HT-29 (cell line): ENCODE measurements around the gene TACO1. TPM values are rescaled to one million over a fixed set of nuclear protein-coding genes. Genes with fewer than 3 reads are reported as not detected.

Experiments used
- DNase-seq: peaks from one replicate; pipeline ENCODE4 v3.0.0-alpha.2; 2015; ENCODE audit warnings: low spot score
- small RNA-seq: library from RNA; depleted of rRNA; stranded (forward); fragments of <200 nt; gene quantifications from one replicate; pipeline ENCODE3, GENCODE V24; 2014
- total RNA-seq: library from RNA; depleted of rRNA; stranded (reverse); fragments of >200 nt; shearing (Covaris generic); gene quantifications from 2 replicates; pipeline ENCODE4 v1.2.3, GENCODE V29; 2014; rRNA removed

TACO1 gene
- total RNA-seq, 1 experiment from 2014 or later, result 27.0 TPM

DNA sequence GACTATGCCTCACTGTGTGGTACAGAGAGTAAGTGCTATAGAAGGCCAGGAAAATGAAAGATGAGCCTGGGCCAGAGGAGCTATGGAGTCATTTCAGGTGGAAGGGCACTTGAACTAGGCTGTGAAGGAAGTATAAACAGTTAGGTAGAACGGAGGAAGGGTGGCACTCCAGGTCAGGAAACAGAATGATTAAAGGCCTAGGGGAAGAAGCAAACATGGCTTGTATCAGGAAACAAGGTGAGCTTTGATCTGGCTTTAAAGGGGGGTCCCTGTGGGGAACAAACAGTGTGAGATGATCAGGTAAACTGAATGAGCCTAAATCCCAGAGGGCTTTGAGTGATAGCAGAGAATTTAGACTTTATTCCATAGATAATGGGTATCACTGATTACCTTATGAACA lies 38.4 kb downstream of the TACO1 start:
- DNase-seq, result no peak

DNA sequence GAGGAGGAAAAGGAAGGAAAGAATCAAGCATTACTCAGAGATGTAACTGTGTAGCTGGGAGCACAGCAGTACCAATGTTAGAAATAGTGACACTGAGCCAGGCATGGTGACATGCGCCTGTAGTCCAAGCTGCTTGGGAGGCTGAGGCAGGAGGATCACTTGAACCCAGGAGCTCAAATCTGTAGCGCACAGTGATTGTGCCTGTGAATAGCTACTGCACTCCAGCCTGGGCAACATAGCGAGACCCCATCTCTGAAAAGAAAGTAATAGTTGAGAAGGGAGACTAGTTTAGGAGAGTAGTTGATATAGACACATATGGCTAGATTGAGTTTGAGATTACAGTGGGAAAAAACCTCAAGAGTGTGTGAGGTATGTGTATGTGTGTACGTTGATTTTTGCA lies 39.3 kb downstream of the TACO1 start:
- no peak for DNase-seq

DNA sequence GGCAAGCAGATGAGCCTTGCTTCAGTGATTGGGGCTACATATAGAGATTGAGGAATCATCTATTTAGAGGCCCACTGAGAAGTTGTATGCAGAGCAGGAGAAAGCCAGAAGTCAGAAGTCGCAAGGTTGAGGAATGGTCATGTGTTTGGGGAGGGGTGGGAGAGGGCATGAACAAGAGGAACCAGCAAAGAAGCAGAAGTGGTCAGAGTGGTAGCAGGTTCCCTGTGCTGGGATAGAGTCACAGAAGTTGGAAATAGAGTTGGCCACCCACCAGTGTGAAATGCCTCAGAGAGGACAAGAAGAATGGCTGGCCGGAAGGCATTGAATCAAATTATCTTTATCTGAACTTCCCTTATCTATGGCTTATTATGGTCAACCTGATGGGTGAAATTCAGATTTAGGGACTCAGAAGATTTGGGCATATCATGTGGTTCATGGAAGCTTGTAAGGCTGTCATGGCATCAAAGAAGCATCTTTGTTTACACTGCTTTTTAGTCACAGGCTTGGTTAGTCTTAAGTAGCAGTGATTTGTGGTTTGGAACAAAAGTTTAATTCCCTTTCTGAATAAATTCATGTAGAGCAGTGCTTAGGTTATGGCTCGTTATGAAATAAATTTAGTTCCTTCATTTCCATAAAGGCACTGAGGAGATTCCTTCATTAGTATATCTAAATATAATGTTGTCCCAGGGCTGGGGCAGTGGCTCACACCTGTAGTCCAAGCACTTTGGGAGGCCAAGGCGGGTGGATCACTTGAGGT lies 41.2 kb downstream of the TACO1 start:
- no peak for DNase-seq

DNA sequence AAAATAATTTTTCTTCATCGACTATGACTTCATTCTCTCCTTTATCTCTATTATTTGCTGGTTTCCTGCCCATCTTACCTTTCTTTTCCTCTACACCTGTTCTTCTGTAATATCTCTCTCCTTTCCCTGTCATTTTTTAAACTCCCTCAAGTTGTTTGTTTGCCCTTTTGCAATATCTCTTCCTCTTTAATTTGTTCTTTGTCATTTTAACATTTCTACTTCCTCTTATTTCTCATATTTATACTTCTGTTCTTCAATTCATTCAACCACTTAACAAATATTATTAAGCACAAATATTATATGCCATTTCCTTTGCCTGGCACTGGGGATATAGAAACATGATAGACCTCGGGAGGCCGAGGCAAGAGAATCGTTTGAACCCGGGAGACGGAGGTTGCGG lies 44.2 kb downstream of the TACO1 start:
- no peak for DNase-seq

DNA sequence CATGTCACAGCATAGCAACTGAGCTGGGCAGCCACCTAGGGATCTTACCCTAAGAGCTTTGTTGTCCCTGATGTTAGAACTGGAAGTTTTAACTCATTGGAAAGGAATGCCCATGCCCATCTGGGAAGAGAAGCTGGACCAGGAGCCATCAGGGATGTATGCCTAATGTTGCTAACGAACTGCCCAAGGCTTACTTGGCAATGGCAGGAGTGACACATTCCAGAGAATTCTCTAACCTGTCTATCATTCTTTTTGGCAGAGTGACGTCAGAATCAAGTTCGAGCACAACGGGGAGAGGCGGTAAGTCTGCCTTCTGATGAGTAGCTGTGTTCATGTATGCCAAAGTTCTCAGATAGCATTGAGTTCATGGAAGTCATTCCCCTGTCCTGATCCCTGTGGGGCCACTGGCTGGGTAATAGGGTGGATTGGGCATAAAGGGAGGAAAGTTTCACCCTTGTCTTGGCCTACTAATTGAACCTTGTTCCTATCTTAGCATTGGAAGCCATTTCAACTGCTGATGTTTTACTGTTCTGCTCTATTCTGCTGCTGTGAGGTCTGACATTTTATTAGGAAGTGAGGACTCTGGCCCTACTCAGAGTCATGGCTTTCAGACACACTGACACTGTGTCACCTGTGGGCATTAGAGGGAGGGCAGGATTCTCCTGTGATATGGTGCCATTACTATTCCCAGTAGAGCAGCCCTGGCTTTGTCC lies 45.2 kb downstream of the TACO1 start:
- no peak for DNase-seq

DNA sequence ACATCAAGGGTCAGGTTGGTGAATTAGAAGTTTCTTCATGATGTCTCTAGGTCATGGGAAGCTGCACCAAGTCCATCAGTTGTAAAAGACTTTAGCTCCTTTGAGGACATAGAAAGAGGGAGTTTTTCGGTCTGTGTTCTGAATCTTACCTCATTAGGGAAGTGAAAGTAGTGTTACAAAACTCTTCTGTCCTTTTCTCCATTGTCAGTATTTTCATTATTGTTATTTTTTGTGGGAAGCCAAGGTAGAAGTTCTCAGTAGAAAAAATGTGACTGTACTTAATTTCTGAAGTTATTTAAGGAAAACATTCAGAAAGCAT lies 45.8 kb downstream of the TACO1 start:
- DNase-seq, result no peak

DNA sequence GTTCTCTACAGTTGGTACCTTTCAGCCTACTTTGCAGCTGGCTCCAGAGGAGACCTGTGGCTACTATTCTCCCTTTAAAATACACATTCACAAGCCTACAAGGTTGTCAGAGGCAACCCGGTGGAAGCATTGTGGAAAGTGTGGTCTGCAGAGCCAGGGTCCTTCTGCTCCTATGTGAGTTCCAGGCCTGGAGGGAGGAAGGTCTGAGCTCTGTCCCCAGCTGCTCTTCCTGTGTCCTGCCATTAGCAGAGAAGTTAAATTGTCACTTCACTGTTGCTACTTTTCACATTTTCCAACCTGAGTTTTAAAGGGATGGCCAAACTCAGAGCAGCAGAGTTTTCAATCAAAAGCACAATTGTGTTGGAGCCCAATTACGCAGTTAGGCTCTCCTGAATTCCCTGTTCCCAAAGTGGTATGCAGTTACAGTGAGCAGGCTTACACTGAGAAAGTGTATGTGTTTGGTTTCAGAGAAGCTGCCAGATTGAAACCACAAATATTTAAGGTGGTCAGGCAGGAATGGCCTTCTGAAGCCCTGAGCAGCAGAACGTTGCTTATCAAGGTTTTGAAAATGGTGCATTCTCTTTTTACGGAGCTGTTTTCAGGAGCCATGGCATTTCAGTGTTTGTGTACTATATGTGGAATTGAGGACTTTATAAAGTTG lies 46.5 kb downstream of the TACO1 start:
- peak; percentile 33 for DNase-seq

DNA sequence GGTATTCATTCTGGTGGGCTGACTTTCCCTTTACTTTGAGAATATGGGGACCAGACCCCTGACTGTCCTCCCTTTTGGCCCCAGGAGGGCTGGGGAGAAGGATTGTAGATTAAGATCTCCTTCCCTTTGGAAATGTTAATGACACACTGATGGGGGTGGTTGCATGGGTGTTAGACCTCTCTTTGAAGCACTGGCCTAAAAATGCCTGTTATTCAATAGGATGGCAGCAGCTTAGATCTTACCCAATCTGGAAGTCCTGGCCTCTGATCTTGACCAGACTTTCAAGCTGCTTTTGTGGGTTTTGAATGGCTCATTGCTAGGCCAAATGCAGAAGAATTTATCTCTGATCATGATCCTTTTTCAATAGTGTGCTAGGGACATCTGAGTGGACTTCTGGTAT lies 47.2 kb downstream of the TACO1 start:
- no peak for DNase-seq

DNA sequence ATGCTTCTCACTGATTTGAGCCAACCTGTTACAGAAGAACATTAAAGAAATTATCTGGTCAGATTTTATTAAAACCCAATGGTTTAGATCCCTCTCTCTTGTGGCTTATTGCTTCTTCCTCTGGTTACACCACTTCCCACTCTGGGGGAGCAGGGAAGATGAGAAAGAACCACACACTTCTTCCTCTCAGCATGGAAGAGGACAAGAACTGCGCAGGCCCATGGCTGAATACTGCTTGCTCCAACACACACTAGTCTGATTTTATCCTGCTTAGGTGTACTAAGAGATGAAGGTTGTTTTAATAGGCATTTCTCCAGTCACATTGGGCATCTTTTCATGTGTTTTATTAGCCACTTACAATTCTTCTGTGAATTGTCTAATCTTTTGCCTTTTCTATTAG lies 49.1 kb downstream of the TACO1 start:
- no peak for DNase-seq

DNA sequence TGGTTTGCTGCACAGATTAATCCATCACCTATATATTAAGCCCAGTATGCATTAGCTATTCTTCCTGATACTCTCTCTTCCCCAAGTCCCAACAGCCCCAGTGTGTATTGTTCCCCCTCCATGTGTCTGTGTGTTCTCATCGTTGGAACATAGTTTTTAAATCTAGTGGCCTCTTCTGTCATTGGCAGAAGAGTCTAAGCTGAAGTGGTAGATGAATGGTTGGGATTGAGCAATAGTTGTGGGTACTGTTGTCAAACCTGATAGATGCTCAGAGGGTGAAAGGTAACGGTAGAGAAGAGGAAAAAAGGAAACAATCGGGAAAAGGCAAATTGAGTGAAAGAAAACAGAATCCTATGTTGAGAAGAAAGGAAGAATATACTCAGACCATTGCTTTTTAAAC lies 51.4 kb downstream of the TACO1 start:
- no peak for DNase-seq

DNA sequence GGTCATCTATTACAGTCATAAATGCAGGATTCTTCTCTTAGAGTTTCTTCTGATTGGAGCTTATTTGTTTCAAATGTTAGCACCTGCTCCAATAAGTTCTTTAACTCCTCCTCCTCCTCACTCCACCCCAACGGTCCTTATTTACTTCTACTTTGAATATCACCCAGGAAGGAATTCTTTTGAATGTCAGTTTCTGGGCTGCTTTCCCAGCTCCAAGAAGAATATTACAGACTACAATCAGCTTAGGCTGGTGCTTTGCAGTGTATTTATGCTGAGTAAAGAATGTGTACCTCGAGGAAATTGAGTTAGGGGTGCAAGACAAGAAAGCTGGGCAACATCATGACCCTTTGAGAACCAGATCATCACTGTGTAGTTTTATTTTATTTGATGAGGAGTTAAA lies 52.4 kb downstream of the TACO1 start:
- no peak for DNase-seq

DNA sequence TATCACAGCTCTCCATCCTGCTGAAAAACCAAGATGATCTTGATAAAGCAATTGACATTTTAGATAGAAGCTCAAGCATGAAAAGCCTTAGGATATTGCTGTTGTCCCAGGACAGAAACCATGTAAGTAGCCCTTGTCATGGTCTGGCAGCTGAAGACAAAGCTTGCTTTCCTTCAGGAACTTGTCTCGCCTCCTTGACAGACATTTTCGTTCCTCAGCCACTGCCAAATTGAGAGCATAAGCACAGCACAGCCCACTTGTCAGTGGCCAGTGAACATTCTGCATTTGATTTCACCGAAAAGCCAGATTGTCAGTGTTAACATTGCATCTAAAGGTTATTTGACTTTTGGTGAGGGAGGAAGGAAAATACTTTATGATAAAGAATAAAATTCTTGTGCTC lies 57.1 kb downstream of the TACO1 start:
- no peak for DNase-seq

Small RNA genes lying within 50 kb of the gene (small RNA-seq; reads per million reads assigned to genes)
- gene RNU6-288P, result not detected

Other genes starting within 250 kb of the TACO1 start
- 104 and 105 TPM in 2 replicates for gene CYB561, start 154.6 kb upstream of the TACO1 start, total RNA-seq
- gene ACE, start 123.8 kb upstream of the TACO1 start, total RNA-seq, result 3.1 TPM in 1 of 2 replicates, not detected in the other
- gene KCNH6, start 77.5 kb upstream of the TACO1 start, total RNA-seq, result 0.61 TPM in 1 of 2 replicates, not detected in the other
- 35.7 and 39.6 TPM in 2 replicates for gene DCAF7, start 50.4 kb upstream of the TACO1 start, total RNA-seq
- 19.4 and 20.1 TPM in 2 replicates for gene MAP3K3, start 21.5 kb downstream of the TACO1 start, total RNA-seq
- 2.2 and 2.8 TPM in 2 replicates for gene LIMD2, start 99.2 kb downstream of the TACO1 start, total RNA-seq
- 5.2 and 6.6 TPM in 2 replicates for gene STRADA, start 140.9 kb downstream of the TACO1 start, total RNA-seq
- 54.3 and 56.8 TPM in 2 replicates for gene CCDC47, start 172.7 kb downstream of the TACO1 start, total RNA-seq
- 42.3 and 45.3 TPM in 2 replicates for gene DDX42, start 173.3 kb downstream of the TACO1 start, total RNA-seq
- gene PSMC5, start 226.5 kb downstream of the TACO1 start, total RNA-seq, result 56.3 and 65.3 TPM in 2 replicates
- gene FTSJ3, start 226.8 kb downstream of the TACO1 start, total RNA-seq, result 35.7 and 41.7 TPM in 2 replicates
- gene SMARCD2, start 241.8 kb downstream of the TACO1 start, total RNA-seq, result 205 and 206 TPM in 2 replicates